Mesendoderm (in vitro differentiated cells): ENCODE results near the gene RAPGEF3.

Experiments
- DNase-seq: peaks from one replicate; pipeline ENCODE4 v3.0.0; 2013
- H2AK5ac ChIP-seq: 2 replicates; pipeline ENCODE4 v1.6.1; 2013; ENCODE audit warnings: low read length, inconsistent platforms
- H2BK120ac ChIP-seq: 2 replicates; pipeline ENCODE4 v1.6.1; 2013; ENCODE audit warnings: low read depth, mild to moderate bottlenecking, low read length, moderate library complexity, mixed read lengths
- H2BK15ac ChIP-seq: replicated peaks from 2 replicates; pipeline ENCODE4 v1.6.1; 2013; ENCODE audit warnings: low read depth, mild to moderate bottlenecking, moderate library complexity
- H2BK5ac ChIP-seq: 2 replicates; pipeline ENCODE4 v1.6.1; 2013; ENCODE audit warnings: low read length, inconsistent platforms
- H3K18ac ChIP-seq: 2 replicates; pipeline ENCODE4 v1.6.1; 2013; ENCODE audit warnings: mild to moderate bottlenecking, low read length, mixed read lengths
- H3K23ac ChIP-seq: one replicate; pipeline ENCODE4 v1.6.1; 2013; ENCODE audit warnings: low read length
- H3K27ac ChIP-seq: 2 replicates; pipeline ENCODE4 v1.5.1; 2013; ENCODE audit warnings: low read depth, mild to moderate bottlenecking, inconsistent platforms, low read length, moderate library complexity
- H3K27me3 ChIP-seq: 2 replicates; pipeline ENCODE4 v1.6.1; 2013; ENCODE audit warnings: low read length, control low read depth, mild to moderate bottlenecking, inconsistent platforms; ENCODE audit not compliant: insufficient read depth, poor library complexity
- H3K36me3 ChIP-seq: 2 replicates; pipeline ENCODE4 v1.6.1; 2013; ENCODE audit warnings: low read length, inconsistent platforms; ENCODE audit not compliant: control insufficient read depth, insufficient read depth
- H3K4ac ChIP-seq: one replicate; pipeline ENCODE4 v1.6.1; 2013; ENCODE audit warnings: low read depth, mild to moderate bottlenecking, low read length, moderate library complexity
- H3K4me1 ChIP-seq: 2 replicates; pipeline ENCODE4 v1.6.1; 2013; ENCODE audit warnings: low read depth, low read length, inconsistent platforms; ENCODE audit not compliant: control insufficient read depth
- H3K4me2 ChIP-seq: 2 replicates; pipeline ENCODE4 v1.6.1; 2013; ENCODE audit warnings: low read length
- H3K4me3 ChIP-seq: 2 replicates; pipeline ENCODE4 v1.5.1; 2013; ENCODE audit warnings: mild to moderate bottlenecking, low read length
- H3K56ac ChIP-seq: one replicate; pipeline ENCODE4 v1.6.1; 2013; ENCODE audit warnings: low read length
- H3K79me1 ChIP-seq: 2 replicates; pipeline ENCODE4 v1.6.1; 2013; ENCODE audit warnings: low read length, inconsistent platforms
- H3K79me2 ChIP-seq: 2 replicates; pipeline ENCODE4 v1.6.1; 2013; ENCODE audit warnings: mild to moderate bottlenecking, low read length; ENCODE audit not compliant: control insufficient read depth, insufficient read depth
- H3K9ac ChIP-seq: 2 replicates; pipeline ENCODE4 v1.6.1; 2013; ENCODE audit warnings: low read length, inconsistent platforms
- H4K5ac ChIP-seq: one replicate; pipeline ENCODE4 v1.6.1; 2013; ENCODE audit warnings: low read length
- H4K8ac ChIP-seq: one replicate; pipeline ENCODE4 v1.6.1; 2013; ENCODE audit warnings: low read depth, mild to moderate bottlenecking, control low read depth, low read length, moderate library complexity
- WGBS: extraction: QIAGEN DNeasy Blood & Tissue Kit; methylation state at CpG from one replicate; pipeline ENCODE4 v1.1.7; 2013; ENCODE audit warnings: low lambda C conversion rate, missing lambda C conversion rate; ENCODE audit not compliant: insufficient coverage; ENCODE audit errors: extremely low coverage; 5-methylcytosine and 5-hydroxymethylcytosine counted together

Gene RAPGEF3

GRCh38 chr12:47715393-47715876, 43.2 kb downstream of the RAPGEF3 start:
- Histone ChIP-seq H3K4me1 (no peaks in the 10 kb centered on the region), H3K18ac (no peak overlapping the region), H4K8ac (no peak overlapping the region), H3K79me2 (no peaks in the 10 kb centered on the region), H3K4me3 (no peak overlapping the region), H2BK120ac (no peak overlapping the region), H2BK15ac (no peak overlapping the region), H3K36me3 (no peaks in the 10 kb centered on the region), H3K9ac (no peak overlapping the region), H3K23ac (no peak overlapping the region), H3K4ac (no peak overlapping the region), H3K27me3 (no peaks in the 10 kb centered on the region), H3K79me1 (no peaks in the 10 kb centered on the region), H3K27ac (no peak overlapping the region), H2AK5ac (no peak overlapping the region), H3K56ac (no peak overlapping the region), H4K5ac (no peak overlapping the region), H3K4me2 (no peak overlapping the region), H2BK5ac (no peak overlapping the region)
- peak; percentile 89 for DNase-seq
- WGBS = no CpG with 5 or more reads among the region's 10 CpGs

DNA sequence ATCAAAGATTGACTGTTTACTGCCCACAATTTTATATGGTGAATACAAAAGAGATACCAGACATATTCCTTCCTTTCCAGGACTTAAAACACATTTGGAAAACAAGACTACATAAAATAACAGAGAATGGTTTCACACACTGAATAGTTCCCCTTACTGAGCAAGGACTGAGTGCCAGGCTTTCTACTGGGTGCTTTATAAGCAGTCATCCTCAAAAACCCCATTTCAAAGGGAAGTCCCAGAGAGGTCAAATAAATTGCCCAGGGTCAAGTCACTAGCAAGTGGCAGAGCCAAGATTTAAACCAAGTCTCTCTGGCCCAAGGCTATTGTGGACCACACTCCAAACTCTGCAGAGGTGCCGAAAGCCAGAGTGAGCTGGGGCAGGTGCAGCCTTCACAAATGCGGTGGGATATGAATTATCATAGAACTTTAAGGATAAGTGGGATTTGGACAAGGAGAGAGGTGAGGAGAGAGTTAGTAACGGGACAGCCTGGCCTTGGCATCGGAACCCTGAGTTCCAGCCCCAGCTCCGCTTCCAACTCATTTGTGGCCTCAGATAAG, 43.8 kb downstream of the RAPGEF3 start:
- no peaks in the 10 kb centered on the region for H3K79me1 ChIP-seq
- H2BK5ac ChIP-seq = no peak overlapping the region
- H3K18ac ChIP-seq = no peak overlapping the region
- H2BK15ac ChIP-seq = no peak overlapping the region
- no peak overlapping the region for H3K56ac ChIP-seq
- H3K4me2 ChIP-seq = no peak overlapping the region
- H3K4me1 ChIP-seq = no peaks in the 10 kb centered on the region
- H4K8ac ChIP-seq = no peak overlapping the region
- H3K79me2 ChIP-seq = no peaks in the 10 kb centered on the region
- H3K27me3 ChIP-seq = no peaks in the 10 kb centered on the region
- no peak overlapping the region for H3K27ac ChIP-seq
- no peak overlapping the region for H3K4ac ChIP-seq
- H2AK5ac ChIP-seq = no peak overlapping the region
- H3K23ac ChIP-seq = no peak overlapping the region
- H3K9ac ChIP-seq = no peak overlapping the region
- no peaks in the 10 kb centered on the region for H3K36me3 ChIP-seq
- no peak overlapping the region for H4K5ac ChIP-seq
- H3K4me3 ChIP-seq = no peak overlapping the region
- DNase-seq = no peak
- H2BK120ac ChIP-seq = no peak overlapping the region
- WGBS = no CpG with 5 or more reads among the region's 5 CpGs

DNA sequence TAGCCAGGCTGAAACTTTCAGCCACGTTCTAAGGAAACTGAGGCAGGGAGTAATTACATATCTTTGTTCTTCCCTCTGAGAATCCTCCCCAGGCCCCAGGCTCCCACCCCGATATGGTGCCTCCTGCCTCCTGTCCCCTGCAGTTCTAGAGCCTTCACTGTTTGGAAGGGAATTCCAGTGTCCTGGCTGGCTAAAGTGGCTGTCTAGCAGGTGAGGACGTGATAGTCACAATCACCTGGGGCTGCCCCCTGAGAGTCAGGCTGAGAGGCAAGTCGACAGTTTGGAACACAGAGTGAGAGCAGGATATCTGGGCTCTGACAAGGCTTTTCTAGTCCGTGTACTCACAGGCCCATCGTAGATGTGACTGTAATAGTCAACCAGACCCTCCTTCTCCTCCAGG, 46.5 kb downstream of the RAPGEF3 start:
- H3K4ac ChIP-seq = no peak overlapping the region
- H2BK15ac ChIP-seq = no peak overlapping the region
- no peak overlapping the region for H3K4me3 ChIP-seq
- H3K36me3 ChIP-seq = no peaks in the 10 kb centered on the region
- no peaks in the 10 kb centered on the region for H3K79me1 ChIP-seq
- no peaks in the 10 kb centered on the region for H3K79me2 ChIP-seq
- H2BK5ac ChIP-seq = no peak overlapping the region
- H4K5ac ChIP-seq = no peak overlapping the region
- H3K18ac ChIP-seq = no peak overlapping the region
- no peak overlapping the region for H2BK120ac ChIP-seq
- H3K4me2 ChIP-seq = no peak overlapping the region
- no peaks in the 10 kb centered on the region for H3K27me3 ChIP-seq
- H4K8ac ChIP-seq = no peak overlapping the region
- H3K23ac ChIP-seq = no peak overlapping the region
- H3K56ac ChIP-seq = no peak overlapping the region
- no CpG with 5 or more reads among the region's 6 CpGs for WGBS
- no peaks in the 10 kb centered on the region for H3K4me1 ChIP-seq
- H2AK5ac ChIP-seq = no peak overlapping the region
- DNase-seq = no peak
- no peak overlapping the region for H3K27ac ChIP-seq
- H3K9ac ChIP-seq = no peak overlapping the region

DNA sequence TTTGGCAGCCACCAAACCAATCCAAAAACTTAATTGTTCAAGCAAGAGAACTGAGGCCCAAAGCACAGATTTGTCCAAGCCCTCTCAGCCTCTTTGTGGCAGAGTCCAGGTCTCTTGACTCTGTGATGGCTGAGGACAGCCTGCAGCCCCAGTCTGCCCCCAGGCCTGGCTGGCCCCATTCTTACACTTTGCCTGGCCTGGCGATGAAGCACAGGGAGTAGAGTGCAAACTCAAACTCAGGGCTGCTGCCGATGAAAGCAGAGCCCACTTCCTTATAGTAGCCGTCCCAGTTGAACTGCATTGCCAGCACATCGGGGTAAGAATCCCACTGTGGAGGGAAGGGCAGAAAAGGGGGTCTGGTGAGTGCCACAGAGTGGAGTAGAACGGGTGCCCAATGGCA, 47.2 kb downstream of the RAPGEF3 start:
- no peaks in the 10 kb centered on the region for H3K36me3 ChIP-seq
- H3K23ac ChIP-seq = no peak overlapping the region
- H2BK15ac ChIP-seq = no peak overlapping the region
- no peak overlapping the region for H2AK5ac ChIP-seq
- no peak overlapping the region for H4K8ac ChIP-seq
- H3K79me2 ChIP-seq = no peaks in the 10 kb centered on the region
- no peak for DNase-seq
- no peak overlapping the region for H3K4ac ChIP-seq
- peak overlapping the region; percentile 11 for H3K56ac ChIP-seq
- no peaks in the 10 kb centered on the region for H3K27me3 ChIP-seq
- H4K5ac ChIP-seq = no peak overlapping the region
- H3K4me1 ChIP-seq = no peaks in the 10 kb centered on the region
- H3K18ac ChIP-seq = no peak overlapping the region
- no peak overlapping the region for H2BK5ac ChIP-seq
- no peak overlapping the region for H3K4me3 ChIP-seq
- H3K27ac ChIP-seq = no peak overlapping the region
- H3K4me2 ChIP-seq = no peak overlapping the region
- WGBS = no CpG with 5 or more reads among the region's 5 CpGs
- no peaks in the 10 kb centered on the region for H3K79me1 ChIP-seq
- H3K9ac ChIP-seq = no peak overlapping the region
- H2BK120ac ChIP-seq = no peak overlapping the region

DNA sequence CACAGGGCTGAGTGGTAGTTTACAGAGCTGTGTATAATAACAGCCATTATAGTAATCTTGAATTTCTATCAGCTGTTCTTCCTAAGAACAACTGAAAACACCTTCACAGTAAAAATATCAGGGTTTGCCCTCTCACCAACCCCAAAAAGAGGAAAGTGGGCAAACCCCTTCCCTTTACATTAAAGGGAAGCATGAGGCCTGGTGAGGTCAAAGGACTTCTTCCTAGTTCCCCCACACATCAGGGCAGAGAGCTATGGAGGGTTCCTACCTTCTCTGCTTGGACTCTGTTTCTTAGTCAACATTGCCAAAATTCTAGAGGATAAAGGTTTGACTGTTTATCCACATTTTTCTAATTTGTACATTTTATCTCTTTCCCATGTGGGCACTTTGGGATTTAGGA, 48.4 kb downstream of the RAPGEF3 start:
- Histone ChIP-seq H3K9ac (no peak overlapping the region), H3K79me1 (no peaks in the 10 kb centered on the region), H3K36me3 (no peaks in the 10 kb centered on the region), H3K56ac (no peak overlapping the region), H2BK5ac (no peak overlapping the region), H3K27me3 (no peaks in the 10 kb centered on the region), H2BK15ac (no peak overlapping the region), H2BK120ac (no peak overlapping the region), H3K23ac (no peak overlapping the region), H3K4me2 (no peak overlapping the region), H3K79me2 (peaks cover 2% of the 10 kb centered on the region), H4K5ac (no peak overlapping the region), H3K27ac (no peak overlapping the region), H2AK5ac (no peak overlapping the region), H3K4me3 (no peak overlapping the region), H4K8ac (no peak overlapping the region), H3K4me1 (no peaks in the 10 kb centered on the region), H3K18ac (no peak overlapping the region), H3K4ac (no peak overlapping the region)
- no peak for DNase-seq

DNA sequence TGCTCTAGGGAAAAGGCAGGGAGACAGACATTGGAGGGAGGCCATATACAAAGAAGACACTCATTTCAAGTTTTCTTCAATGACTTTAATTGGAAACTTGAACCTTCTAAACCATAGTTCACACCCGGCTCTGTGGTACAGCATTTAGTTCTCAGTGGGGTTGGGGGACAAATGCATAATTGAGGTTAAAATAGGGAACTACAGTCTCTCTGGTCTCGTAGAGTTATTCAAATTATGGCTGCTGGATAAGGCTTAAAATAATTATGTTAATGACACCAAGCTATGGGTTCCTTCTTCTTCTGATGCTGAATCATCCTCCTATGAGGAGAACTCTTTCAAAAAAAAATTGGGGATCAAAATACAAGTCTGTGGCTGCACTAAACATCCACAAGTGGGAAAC, 49.0 kb downstream of the RAPGEF3 start:
- Histone ChIP-seq H3K27me3 (no peaks in the 10 kb centered on the region), H3K9ac (no peak overlapping the region), H2BK120ac (no peak overlapping the region), H3K4ac (no peak overlapping the region), H3K27ac (no peak overlapping the region), H3K79me1 (peaks cover 3% of the 10 kb centered on the region), H4K5ac (no peak overlapping the region), H2BK5ac (no peak overlapping the region), H3K18ac (no peak overlapping the region), H2BK15ac (no peak overlapping the region), H3K4me2 (no peak overlapping the region), H3K56ac (no peak overlapping the region), H3K23ac (no peak overlapping the region), H3K79me2 (peaks cover 8% of the 10 kb centered on the region), H2AK5ac (no peak overlapping the region), H3K4me1 (no peaks in the 10 kb centered on the region), H4K8ac (no peak overlapping the region), H3K36me3 (no peaks in the 10 kb centered on the region), H3K4me3 (no peak overlapping the region)
- DNase-seq = no peak
- no CpG with 5 or more reads among the region's 2 CpGs for WGBS
